Activated T-cell treated with anti-CD3 and anti-CD28 coated beads for 48 hours (primary cell): ENCODE results near the gene TXNRD3.
"Not testable (repeated sequence)": the region's sequence is repeated elsewhere in the genome, so short reads cannot be mapped to it uniquely, and the experiment has no call there.

Source experiments
- DNase-seq: peaks from one replicate; pipeline ENCODE4 v3.0.0-alpha.2; 2020; ENCODE audit warnings: low read depth

The TXNRD3 gene

DNA sequence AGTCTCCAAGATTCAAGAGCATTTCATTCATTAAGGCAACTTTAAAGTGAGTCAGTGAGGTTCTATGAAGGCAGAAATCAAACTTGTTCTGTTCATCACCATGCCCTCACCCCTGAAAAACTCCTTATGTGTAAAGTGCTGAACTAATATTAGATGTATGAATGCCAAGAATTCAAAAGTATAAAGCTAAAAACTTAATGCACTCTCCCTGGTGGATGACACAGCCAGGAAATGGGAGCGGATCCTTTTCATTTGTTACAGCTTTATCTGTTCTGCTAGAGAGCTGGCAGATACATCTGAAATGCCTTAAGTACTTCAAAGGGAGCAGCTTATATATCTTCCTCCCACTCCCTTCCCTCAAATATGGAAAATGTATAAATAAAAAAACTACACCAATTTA lies 8.2 kb downstream of the TXNRD3 start:
- DNase-seq = no peak

DNA sequence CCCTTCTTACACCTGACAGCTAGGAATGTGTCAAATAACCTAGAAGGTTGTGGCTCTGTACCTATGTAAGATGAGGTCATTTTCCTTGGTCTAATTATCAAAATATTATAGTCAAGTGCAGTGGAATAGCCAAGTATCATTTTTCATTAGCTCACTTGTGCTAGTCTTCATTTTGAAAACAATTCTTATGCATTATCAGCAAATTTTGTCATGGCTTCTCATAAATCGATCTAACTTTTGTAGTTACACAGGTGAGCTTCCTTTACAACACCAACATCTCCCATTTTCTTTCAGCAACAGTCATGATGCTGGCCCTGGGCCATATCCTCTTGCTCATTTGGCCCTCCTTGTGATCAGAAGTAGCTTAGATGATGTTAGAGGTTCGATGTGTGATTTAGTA lies 10.3 kb downstream of the TXNRD3 start:
- no peak for DNase-seq

DNA sequence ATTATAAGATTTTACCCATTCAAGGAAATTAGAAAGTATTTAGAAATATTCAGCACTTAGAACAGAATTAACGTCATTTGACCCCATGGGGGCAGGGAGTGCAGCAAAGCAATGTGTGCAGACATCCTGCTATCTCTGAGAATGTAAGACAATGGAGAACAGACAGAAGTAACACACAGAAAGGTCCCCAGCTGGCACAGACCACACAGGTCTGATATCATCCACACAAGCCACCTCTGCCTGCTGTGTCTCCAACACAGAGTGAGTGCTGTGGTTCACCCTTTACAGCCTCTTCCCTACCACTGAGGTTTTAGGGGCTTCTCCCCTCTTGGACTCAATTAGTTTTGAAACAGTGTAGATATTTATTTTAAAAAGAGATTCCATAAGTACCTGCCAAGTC lies 16.1 kb downstream of the TXNRD3 start:
- no peak for DNase-seq

DNA sequence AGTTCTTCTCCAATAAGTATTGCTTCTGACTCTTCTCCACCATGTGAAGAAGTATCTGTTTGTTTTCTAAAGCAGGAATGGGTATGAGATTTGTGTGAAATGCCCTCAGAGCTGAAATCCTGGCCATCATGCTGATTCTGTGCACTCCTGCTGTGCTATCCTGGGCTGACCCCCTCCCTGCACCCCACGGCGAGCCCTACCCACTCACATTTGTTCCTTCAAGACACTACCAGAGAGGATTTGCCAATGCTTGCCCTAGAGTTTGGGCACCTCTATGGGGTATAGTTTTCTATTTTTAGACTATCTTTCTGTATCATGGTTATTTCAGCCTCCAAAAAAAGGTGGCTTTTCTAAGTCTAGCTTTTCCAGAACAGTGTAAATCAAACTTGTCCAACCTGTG lies 18.5 kb downstream of the TXNRD3 start:
- no peak for DNase-seq

DNA sequence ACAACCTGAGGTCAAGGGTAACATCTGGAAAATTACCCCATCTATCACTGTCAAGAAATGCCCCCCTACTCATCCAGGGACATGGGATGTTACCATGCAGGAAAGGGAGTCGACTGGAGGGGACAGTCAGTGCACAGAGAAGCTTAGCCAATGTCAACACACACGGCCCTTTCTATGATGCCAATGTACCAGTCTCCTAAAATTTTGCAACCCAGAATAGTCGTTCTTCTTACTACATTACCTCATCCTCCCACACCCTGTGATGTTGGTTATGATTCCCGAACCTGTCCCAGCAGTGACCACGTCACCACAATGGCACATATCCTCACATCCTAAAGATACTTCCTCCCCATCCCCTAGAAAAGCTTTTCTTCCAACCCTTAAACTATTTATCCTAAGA lies 20.1 kb downstream of the TXNRD3 start:
- no peak for DNase-seq

DNA sequence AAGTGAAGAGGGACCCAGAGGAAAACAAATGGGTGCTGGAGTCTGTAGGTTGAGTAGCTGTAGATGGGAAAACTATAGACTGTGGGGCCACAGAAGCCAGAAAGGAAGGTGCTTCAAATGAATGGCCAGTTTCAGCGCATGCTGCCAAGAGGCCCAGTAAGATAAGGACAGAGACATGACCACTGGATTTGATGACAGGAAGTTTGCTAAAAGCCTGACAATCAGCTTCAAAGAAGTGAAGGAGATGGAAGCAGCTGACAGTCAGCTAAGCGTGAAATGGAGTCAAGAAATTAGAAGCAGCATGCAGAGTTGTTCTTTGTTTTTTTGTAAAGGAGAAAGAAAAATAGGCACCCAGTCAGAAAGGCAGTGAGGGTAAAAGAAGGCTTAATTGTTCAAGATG lies 24.9 kb downstream of the TXNRD3 start:
- no peak for DNase-seq

DNA sequence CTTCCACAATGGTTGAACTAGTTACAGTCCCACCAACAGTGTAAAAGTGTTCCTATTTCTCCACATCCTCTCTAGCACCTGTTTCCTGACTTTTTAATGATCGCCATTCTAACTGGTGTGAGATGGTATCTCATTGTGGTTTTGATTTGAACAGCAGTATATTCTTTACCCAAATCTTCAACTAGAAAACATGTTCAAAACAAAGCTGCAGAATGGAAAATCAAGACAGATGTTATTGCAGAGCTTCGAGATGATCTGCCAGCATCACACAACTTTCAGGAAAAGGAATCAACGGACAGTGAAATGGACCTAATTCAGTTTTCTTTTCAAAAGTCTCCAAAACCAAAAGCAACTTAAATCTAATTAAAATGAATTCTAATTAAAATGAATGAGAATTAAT lies 29.2 kb downstream of the TXNRD3 start:
- not testable (repeated sequence) for DNase-seq

DNA sequence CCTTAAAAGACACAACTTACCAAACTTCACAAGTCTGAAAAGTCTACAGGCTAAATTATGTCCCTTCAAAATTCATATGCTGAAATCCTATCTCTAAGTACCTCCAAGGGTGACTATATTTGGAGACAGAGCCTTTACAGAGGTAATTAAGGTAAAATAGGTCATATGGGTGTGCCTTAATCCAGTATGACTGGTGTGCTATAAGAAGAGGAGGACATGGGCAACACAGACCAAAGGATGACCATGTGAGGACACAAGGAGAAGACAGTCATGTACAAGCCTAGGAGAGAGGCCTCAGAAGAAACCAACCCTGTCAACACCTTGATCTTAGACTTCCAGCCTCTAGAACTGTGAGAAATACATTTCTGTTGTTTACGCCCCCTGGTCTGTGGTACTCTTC lies 32.2 kb downstream of the TXNRD3 start:
- DNase-seq = no peak

DNA sequence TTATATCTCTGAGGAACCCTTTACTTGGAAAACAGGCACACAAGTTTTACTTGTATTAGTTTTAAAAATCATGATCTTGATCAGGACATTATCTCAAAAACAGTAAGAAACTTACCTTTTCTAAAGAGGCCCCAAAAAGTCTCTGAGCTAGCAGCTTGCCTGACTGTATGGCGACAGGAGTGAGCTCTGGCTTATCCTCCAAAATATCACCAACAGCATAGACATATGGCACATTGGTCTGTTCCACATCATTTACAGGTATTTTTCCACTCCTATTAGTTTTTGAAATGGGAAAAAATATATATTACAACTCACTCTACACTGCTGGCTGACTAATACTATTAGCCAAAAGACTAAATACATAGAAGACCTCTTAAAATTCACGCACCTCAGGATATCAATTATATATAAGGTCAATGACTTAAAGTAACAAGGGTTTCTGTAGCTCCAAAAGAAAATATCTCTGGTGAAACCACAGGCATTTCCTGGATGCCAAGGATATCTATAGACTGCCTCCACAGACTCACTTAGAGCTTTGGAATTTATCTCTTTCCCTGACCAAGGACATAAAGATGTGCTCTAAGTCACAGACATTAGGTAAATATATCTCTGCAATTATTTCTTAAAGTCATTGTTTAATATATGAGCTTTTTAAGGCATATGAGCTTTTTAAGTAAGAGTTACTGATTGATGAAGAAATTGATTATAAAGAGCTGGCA lies 33.1 kb downstream of the TXNRD3 start:
- no peak for DNase-seq

DNA sequence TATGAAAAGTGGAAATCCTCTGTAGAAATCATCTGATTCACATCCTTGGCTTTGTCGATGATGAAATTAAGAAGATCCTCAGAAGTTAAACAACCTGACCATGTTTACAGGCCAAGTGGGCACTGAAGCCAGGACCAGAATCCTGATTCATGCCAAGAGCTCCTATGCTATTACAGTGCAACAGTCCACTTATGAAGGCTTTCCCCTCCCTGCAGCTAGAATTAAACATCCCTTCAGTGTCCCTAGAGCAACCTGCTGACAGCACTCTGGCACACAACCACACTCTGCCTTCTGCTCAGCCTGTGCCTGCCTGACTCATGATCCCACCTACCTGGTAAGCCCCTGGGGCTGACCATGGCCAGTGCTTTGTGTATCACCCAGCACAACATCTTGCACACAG lies 33.8 kb downstream of the TXNRD3 start:
- DNase-seq = no peak

DNA sequence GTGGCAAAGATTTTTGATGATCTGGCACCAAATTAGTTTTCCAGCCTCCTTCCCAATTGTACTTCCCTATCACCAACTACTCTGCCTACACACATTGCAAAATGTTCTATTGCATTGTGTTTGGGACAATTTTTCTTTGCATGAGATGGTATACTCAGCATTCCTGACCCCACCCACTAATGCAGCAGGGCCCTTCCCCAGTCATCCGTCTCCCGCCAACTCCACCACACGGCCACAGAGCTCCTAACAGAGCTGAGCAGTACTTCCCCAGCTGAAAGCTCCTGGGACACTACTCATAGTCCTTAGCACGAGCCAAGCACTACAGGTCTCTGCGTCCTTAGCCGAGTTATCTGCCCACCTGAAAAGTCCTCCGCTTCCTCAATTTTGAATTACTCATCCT lies 34.2 kb downstream of the TXNRD3 start:
- DNase-seq = no peak

DNA sequence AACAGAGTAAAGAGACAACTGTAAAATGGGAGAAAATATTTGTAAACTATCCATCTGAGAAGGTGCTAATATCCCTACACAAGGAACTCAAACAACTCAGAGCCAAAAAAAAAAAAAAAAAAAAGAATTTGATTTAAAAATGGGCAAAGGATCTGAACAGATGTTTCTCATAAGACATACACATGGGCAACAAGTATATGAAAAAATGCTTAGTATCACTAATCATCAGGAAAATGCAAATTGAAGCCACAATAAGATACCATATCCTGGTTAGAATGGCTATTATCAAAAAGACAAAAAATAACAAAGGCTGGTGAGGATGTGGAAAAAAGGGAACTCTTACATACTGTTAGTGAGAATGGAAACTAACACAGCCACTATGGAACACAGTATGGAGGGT lies 36.2 kb downstream of the TXNRD3 start:
- DNase-seq = no peak

DNA sequence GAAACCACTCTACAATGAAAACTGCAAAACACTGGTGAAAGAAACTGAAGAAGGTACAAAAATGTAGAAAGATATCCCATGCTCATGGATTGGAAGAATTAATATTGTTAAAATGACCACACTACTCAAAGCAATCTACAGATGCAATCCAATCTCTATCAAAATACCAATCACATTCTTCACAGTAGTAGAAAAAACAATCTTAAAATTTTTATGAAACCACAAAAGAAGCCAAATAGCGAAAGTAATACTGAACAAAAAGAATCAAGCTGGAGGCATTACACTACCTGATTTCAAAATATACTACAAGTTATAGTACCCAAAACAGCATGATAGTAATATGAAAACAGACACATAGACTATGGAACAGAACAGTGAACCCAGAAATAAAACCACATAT lies 36.9 kb downstream of the TXNRD3 start:
- DNase-seq = no peak

DNA sequence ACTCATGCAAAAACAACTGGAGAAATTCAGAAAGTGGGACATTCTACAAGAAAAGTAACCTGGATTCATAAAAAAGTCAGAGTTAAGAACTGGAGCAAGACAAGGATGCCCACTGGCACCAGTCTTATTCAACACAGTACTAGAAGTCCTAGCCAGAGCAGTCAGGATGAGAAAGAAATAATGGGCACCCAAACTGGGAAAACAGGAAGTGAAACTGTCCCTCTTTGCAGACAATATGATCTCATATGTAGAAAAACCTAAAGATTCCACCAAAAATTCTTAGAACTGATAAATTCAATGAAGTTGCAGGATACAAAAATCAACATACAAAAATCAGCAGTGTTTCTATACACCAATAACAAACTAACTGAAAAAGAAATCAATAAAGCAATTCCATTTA lies 37.4 kb downstream of the TXNRD3 start:
- no peak for DNase-seq

DNA sequence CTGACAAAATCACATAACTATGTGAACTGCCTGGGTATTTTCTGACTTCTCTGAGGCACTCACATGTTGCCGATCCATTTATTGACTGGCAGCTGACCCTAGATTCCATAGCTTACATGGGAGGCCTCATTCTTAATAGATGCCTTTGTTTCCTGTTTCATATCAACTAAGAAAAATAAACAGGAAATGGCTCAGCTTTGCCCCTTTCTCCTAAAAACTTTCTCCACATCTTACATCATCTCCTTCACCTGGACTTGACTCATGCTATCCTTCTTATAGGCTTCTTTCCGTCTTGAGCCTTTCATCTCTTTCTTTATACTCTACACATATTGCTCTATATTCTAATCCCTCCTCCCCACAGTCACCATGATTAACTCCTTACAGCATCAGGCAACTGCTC lies 38.0 kb downstream of the TXNRD3 start:
- DNase-seq = no peak

DNA sequence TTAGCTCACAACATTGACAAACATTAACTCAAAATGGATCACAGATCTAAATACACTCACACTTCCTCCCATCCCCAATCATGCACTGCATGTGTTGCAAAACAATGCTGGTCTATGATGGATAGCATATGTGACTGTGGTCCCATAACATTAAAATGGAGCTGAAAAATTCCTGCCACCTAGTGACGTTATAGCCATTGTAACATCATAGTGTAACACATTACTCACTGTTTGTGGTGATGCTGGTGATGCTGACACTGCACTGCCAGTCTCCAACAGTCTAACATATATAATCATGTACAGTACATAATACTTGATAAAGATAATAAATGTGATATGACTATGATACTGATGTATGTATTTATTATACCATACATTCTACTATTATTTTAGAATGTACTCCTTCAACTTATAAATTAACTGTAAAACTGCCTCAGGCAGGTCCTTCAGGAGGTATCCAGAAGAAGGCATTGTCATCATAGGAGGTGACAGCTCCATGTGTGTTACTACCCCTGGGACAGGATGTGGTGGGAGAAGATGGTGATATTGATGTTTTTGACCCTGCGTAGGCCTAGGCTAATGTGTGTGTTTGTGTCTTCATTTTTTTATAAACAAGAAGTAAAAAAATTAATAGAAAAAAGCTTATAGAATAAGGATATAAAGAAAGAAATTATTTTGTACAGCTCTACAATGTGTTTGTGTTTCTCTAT lies 41.3 kb downstream of the TXNRD3 start:
- DNase-seq = no peak

DNA sequence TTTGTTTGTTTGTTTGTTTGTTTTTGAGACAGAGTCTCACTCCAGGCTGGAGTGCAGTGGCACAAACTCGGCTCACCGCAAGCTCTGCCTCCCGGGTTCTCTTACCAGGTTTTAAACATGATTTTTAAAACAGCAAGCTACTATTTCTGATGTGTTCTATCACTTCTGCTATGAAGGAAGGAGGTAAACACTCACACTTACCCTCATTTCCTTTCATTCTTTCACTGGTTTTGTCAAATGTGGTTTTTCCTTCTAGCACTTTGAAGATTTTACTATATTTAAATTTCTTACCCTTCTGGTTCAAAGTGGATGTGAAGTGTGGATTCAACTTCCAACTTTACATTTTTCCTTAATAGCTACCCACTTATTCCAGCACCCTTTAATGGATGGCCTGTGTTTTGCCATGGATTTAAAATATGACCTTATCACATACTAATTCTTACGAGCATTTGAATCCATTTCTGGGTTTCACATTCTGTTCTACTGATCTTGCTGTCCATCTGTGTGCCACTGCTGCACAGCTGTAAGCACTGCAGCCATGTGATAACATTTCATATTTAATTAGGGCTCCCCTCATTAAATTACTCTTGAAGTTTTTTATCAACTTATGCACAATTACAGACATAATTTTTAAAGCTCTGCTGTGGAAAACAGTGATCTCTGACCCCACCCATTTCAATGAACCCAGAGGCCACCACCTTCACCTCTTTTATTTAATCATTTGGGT lies 42.3 kb downstream of the TXNRD3 start:
- no peak for DNase-seq

DNA sequence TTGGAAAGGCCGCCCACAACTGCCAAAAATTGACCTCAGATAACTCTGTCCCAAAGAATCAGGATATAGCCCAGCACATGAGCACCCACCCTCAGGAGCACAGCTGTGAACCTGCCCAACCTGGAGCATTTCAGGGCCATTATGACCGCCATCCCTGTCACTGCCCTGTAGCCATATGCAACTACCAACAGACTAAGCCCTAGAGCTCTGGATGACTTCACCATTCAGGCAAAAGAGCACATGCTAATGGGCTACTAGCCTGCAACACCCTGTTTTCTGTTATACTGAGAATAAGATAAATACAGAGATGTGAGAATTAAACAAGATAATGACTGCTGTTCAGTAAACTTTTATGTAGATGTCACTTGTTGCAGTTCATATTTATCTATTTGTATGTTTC lies 45.0 kb downstream of the TXNRD3 start:
- DNase-seq = no peak

DNA sequence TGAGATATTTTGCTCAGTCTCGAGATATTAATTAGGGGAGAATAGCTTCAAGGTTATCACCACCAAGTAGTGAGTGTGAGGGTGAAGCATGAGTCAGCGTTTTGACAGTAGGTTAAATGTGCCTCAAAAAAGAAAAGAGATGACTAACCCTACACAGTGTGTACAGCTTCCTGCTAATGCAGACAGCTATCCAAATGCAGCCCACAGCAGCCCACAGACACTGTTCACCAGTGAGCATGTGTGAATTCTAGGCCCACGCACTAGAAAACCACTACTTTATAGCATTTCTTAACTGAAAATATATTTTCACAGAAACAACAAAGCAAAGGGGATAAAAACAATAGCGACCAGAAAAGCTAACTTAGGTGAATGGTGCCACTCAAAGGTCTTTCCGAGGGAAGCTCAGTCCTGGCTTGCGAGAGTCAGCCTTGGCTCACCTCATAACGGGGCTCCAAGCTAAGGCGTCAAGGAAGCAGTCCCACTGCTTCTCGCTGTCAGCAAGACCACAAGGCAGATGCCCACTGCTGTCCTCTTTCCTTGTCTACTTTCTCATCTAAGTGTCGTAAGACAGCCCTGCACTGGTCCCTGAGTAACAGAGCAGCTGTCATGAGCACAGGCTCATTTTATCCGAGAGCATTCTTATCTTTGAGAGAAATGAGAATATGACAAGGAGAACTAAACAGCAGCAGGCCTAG lies 47.6 kb downstream of the TXNRD3 start:
- DNase-seq = no peak

DNA sequence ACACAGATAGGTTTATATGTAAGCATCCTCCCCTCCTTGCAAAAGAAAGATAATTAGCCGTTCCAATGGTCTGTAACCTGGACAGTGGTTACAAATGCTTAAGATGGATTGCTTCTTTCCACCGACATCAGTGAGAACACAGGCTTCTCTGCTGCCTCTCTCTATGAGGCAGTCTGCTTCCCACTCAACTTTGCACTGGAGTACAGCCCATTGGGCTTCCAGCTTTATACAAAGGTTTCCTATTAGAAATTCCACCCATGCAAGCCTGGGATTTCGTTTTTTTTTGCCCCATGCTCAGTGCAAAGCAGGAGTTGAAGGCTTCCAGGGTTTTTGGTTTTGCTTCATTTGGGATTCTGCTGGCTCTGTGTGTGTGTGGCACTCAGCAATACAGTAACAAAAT lies 48.9 kb downstream of the TXNRD3 start:
- no peak for DNase-seq

DNA sequence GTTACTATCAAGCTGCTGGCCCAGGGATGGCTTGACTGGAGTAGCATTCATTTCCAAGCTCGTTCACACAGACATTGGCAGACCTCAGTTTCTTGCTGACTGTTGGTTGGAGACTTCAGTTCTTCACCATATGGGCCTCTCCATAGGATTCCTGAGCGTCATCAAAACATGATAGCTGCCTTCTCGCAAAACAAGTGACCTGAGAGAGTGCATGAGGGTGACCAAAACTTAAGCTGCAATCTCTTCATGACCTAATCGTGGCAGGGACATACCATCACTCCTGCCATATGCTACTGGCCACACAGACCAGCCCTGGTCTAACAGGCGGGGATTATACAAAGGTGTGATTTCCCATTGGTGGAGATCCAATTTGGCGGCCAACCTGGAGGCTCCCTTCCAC lies 50.2 kb downstream of the TXNRD3 start:
- no peak for DNase-seq

DNA sequence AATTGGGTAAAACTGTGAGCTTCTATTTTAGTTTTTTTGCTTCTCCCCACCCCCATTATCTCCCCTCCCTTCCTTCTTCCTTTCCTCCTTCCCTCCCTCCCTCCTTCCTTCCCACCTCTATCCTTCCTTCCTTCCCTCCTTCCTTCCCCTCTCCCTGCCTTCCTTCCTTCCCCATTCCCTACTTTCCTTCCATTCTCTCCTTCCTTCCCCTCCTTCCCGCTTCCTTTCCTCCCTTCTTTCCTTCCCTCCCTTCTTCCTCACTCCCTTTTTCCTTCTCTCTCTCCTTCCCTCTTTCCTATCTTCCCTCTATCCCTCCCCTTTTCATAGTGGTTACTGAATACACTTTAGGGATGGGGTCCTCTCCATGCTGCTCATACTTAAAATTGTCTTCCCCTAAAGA lies 55.8 kb downstream of the TXNRD3 start:
- no peak for DNase-seq

DNA sequence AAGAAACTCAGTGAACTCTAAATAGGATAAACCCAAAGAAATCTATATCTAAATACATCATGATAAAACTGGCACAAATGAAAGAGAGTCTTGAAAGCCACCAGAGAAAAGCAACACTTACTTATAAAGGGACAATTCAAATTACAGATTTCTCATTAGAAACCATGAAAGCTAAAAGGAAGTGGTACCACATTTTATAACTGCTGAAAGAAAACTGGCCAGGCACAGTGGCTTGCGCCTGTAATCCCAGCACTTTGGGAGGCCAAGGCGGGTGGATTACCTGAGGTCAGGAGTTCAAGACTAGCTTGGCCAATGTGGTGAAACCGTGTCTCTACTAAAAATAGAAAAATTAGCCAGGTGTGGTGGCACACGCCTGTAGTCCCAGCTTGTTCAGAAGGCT lies 59.4 kb downstream of the TXNRD3 start:
- not testable (repeated sequence) for DNase-seq
